ENCODE data around the gene PHYHD1.
A peak's percentile ranks its signal among the peaks of the same experiment; 100 is the strongest.
"Not testable (repeated sequence)": the region's sequence is repeated elsewhere in the genome, so short reads cannot be mapped to it uniquely, and the experiment has no call there.

Gene PHYHD1

DNA sequence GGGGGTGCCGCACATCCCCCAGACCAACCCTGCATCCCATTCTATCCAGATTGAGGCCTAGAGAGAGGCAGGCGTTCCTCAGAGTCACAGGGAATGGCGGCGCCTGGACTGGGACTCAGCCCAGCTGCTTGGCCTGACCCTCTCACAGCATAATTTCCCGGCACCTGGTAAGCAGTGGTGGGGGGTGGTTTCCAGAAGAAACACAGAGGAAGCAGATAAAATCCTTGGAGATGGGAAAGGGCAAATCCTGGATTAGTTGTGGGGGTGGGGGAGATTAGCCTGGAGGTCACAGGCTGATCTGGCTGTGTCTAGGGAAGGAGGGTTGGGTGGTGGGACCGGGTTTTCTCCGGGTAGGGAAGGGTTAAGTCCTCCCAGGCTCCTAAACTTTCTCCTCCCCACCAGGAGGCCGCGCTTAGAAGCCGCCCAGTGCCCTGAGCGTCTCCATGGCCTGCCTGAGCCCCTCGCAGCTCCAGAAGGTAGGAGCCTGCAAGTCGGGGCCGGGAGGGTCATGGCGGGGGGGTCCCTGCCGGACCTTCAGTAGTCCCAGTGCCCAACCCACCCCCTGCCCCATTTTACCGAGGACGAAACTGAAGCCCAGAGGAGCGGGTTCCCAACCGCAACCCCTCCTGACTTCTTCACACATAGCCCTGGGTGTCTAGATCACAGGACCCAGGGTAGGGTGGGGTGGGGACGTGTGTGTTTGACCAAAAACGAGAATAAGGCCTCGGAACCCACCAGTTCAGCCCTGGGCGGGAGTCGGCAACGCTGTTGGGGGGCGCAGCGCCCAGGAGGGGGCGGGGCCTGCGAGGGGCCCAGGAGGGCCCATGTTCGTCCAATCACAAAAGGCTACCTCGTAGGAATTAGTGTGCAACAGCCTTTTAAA, 1.3 kb downstream of the PHYHD1 start:
- DNase-seq (ENCODE audit: low spot score), result no peak

DNA sequence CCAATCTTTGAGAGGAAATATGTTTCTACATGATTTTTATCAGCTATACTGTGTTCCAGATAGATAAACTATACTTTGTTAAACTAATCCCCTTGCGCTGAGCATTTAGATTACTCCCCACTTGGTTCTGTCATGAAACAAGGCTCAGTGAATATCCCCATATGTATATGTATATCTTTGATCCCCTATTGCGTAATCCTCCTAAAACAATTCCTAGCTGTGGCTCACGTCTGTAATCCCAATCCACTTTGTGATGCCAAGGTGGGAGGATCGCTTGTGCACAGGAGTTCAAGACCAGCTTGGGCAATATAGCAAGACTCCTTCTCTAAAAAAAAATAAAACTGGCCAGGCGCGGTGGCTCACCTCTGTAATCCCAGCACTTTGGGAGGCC, 2.7 kb downstream of the PHYHD1 start:
- no peak for DNase-seq (ENCODE audit: low spot score)

DNA sequence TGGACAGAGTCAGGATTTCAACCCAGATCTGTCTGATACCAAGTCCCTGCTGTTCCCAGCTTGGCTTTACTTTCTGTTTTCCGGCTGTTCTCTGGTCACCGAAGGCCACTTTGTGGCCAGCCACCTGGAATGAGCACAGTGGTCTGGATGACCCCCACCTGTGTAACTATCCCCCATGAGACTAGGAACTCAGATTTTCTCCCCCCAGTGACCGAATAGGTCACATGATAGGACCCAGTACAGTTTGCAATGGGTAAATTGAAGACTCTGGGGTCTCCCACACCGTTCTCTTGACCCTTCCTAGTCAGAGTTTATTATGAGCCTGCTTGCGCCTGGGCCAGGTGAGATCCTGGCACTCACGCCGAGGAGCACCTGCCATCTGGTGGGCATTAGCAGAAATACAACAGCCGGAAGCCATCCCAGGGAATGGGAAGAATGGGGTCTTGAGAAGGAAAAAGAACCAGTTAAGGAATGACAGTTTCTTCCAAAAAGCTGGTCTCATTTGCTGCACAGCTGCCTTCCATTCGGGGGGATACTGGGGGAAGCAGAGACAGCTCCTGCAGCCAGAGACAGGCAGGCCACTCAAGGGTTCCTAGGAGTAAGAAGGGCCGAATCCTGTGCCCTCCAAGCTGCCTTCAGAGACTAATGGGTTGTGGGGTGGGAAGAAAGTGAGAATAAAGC, 7.1 kb downstream of the PHYHD1 start:
- DNase-seq (ENCODE audit: low spot score), result no peak

DNA sequence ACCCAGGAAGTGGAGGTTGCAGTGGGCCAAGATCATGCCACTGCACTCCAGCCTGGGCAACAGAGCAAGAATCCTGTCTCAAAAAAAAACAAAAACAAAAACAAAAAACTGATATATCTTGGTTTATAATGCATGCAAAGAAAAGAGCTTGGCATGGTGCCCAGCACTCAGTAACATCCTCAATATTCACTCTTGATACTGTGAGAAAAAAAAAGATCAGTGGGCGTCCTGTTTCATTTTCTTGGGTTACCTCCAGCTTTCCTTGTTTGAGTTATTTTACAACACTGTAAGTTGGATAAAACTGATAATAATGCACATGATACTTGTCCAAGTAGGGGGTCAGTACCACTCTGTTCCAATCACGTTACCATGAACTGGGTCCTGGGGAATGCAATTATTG, 7.8 kb downstream of the PHYHD1 start:
- DNase-seq (ENCODE audit: low spot score), result no peak

DNA sequence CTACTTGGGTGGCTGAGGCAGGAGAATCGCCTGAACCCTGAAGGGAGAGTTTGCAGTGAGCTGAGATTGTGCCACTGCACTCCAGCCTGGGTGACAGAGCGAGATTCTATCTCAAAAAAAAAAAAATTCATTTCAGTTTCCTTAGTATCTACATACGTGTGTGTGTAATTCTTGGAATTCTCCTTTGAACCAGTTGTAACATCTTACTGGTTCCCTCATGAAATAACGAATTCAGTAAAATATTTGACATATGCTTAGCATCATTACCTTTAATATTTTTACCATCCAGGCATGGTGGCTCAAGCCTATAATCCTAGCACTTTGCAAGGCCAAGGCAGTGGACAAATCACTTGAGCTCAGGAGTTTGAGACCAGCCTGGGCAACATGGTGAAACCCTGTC, 8.8 kb downstream of the PHYHD1 start:
- DNase-seq (ENCODE audit: low spot score), result no peak

DNA sequence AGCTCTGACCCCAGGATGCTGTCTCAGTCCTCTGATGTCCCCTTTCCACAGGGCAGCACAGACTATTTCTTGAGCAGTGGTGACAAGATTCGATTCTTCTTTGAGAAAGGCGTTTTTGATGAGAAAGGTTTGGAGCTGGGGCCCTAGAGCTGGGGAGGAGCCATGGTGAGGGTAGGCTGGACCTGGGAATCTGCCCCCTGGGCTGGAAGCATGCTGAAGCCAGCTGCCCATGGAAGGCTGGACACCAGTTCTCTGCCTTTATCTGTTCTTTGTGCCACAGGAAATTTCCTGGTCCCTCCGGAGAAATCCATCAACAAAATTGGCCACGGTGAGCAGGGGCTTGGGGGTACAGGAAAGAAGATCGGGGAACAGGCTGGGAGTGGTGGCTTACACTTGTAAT, 12.9 kb downstream of the PHYHD1 start:
- no peak for DNase-seq (ENCODE audit: low spot score)

DNA sequence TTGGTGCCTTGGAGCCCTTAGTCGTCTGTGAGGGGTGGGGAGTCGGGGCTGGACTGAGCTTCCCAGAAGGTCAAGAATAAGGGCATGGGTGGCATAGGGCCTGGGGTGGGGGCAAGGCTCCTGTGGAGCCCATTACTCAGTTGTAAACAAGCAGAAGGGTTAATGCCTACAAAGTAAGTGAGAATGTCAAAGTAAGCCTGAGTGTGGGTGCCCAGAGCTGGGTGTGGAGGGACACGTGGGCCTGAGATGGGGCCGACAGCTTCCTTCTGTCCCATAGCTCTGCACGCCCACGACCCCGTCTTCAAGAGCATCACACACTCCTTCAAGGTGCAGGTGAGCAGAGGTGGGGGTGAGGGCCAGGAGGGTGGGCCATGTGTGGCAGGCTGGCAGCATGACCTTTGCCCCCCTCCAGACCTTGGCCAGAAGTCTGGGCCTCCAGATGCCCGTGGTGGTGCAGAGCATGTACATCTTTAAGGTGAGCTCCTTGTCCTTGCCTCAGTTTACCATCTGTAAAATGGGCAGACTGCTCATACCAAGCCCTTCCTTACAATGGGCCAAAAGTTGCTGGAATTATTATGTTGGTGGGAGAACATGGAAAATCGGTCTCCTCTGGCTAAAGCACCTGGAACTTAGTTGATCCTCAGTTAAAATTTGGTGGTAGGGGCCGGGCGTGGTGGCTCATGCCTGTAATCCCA, 15.5 kb downstream of the PHYHD1 start:
- DNase-seq (ENCODE audit: low spot score), result no peak

DNA sequence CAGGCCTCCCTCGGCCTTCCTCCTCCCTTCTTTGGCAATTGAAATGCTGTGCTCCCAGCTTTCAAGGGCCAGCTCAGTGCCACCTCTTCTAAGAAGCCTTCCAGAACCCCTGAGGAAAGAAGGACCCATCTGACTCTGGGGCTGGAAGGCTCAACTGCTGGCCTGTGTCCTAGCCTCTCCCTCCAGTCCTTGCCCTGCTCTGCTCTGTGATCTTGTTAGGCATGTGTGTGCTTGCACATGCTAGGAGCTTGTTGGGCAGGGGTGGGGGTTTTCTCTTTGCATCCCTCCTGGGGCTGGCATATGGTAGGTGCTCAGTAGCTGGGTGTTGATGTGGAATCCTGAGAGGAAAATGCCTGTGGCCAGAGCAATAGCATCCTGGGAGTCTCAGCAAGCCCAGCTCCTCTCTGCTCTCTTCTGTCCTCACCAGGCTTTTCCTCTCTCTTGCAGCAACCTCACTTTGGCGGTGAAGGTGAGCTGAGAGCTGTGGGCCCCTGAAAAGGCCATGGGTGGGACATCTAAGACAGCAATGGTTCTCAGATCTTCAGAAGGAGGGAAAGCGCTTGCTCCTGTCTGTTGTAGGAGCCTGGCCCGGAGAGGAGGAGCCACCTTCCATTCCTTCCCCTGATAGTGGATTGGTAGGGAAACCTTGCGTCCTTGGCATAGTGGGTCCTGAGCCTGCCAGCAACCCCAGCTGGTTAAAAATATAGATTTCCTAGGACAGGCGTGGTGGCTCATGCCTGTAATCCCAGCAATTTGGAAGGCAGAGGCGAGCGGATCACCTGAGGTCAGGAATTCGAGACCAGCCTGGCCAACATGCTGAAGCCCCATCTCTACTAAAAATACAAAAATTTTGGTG, 16.8 kb downstream of the PHYHD1 start:
- no peak for DNase-seq (ENCODE audit: low spot score)

DNA sequence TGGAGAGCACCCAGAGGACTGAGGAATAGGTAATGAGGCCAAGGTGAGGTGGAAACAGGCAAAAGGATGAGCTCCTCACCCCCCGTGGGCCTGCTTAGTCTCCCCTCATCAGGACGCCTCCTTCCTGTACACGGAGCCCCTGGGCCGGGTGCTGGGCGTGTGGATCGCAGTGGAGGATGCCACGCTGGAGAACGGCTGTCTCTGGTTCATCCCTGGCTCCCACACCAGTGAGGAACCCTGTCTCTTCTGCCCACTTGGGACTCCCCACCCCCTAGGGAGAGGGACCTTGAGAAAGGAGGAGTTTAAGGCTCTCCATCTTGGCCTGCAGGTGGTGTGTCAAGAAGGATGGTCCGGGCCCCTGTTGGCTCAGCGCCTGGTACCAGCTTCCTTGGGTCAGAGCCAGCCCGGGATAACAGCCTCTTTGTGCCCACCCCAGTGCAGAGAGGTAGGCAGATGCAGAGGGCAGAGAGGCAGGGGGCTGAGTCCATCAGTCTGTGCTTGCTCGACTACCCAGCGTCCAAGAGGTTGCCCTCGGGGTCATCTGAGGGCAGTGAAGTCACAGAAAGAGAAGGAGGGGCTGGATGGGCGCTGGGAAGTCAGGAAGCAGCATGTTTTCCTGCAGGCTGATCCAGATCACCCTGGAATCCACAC, 19.6 kb downstream of the PHYHD1 start:
- DNase-seq (ENCODE audit: low spot score), result no peak

DNA sequence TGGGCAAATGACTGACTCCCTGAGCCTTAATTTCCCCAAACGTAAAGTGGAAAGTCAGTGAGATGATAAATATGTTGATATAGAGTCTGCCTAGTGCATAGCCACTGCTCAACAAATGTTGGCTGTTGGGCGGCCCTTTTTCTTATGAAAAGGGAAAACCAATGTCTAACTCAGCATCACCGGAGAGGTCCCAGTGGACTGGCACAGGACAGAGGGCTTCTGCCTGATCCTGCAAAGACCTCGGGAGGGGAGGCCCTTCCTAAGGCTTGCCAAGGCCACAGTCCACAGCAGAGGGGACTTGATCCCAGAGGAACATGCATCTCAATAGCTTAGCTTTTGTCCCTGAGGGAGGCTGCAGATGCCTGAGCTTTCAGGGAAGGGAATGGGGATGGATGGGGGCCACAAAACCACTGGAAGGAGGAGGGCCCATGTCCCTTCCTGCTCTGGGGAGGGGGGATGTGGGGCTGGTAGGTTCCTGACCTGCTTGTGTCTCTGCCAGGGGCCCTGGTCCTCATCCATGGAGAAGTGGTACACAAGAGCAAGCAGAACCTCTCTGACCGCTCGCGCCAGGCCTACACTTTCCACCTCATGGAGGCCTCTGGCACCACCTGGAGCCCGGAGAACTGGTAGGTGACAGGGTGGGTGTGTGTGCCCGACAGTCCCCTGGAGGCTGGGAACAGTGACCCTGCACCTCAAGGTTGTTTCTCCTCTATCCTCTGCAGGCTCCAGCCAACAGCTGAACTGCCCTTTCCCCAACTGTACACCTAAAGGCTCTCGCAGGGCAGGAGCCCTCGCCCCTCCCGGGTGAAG, 20.4 kb downstream of the PHYHD1 start:
- no peak for DNase-seq (ENCODE audit: low spot score)

DNA sequence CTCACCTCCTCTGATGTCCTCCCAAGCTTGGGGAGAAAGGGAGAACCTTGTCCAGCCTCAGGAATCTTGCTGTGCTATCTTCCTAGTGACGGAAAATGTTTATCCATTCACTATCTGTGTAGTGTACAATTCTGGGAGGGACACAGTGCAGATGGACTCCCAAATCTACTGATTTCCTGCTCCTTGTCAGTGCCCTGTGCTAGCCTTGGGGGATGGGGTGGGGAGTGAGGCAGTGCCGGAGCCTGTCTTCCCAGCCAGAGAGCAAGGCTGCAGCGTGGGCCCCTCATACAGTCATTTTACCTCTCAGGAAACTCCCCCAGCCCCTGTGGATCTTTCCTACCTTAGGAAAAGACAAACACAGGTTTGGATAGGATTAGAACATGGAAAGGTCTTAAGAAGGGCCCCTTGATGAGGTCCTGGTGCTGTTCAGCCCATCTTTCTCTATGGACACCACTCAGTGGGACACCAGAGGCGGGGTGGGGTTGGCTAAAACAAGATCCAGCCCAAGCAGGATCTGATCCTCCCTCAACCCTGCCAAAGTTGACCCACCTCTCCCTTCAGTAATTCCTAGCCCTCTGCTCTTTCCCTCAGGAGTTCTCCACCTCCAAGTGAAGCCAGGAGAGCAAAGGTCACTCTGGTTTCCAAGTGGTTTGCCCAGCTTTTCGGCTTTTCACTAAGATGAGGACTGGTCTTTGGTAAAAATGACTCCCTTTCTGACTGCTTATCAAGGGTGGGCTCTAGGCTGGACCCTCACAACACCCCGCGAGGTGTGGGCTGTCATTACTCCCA, 23.2 kb downstream of the PHYHD1 start:
- DNase-seq (ENCODE audit: low spot score), result no peak

DNA sequence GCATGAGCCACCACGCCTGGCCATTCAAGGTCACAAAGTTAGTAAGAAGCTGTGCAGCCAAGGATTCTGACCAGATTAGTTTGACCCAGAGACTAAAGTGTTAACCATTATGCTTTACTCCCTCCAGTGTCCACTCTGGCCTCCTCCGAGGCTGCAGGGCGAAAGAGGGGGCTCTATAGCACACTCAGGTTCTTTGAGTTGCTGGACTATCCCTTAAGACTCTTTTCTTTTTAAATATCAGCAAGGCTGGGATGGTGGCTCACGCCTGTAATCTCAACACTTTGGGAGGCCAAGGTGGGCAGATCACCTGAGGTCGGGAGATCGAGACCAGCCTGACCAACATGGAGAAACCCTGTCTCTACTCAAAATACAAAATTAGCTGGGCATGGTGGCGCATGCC, 24.2 kb downstream of the PHYHD1 start:
- not testable (repeated sequence) for DNase-seq (ENCODE audit: low spot score)

DNA sequence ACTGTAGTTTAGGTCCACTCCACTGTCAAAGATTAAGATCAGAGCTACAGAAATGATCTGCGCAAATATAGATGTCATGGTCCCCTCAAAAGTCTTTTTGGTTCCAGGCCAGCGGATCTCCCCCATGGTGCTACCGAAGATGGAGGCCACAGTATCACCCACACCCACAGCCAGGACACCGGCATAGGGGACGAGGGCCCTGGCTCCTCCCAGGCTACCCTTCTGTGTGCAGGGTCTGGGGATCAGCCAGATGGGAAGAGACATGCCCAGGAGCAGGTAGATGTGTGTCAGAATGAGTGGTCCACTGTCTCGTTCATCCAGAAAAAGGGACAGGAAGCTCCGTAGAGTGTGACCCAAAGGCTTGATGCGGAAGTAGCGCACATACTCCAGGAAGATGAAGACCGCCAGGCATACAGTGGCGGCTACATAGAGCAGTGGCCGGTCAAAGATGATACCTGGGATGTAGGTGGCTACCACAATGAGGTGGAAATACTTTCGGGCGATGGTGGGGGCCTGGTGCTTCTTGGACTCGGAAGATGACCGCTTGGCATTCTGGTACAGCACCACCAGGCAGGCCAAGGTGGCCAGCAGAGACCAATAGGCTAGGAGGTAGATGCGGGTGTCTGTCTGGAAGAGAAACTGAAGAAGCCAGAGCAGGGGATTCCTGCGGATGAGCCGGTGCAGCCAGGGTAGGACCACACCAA, 25.2 kb downstream of the PHYHD1 start:
- DNase-seq (ENCODE audit: low spot score), result no peak

DNA sequence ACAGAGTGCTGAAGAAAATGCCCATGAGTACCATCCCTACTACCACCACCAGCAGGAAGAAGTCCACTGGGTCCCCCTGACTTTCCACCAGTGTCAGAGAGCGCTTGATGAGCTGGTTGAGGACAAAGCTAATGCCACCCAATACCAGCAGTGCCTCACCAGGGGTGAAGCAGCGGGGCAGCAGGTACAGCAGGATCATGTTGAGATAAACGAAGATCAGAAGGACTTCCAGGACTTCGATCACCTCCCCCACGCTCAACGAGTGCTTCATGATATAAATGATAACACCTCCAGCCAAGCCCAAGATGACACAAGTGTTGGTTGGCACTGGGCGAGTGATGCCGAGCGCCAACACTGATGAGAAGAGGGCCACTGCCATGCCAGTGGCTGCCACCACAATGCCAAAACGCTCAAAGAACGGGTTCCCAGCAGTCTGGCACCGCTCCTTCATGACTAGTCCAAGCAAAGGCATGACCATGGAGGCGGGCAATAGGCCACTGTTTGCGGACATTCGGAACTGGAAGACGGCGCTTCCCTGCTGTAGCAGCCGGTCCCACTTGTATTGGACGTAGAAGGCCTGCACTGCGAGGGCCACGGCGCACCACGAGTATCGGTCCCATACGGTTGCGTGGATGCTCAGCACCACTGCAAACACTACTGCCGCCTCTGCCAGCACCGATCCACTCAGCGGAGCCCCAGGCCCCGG, 25.9 kb downstream of the PHYHD1 start:
- no peak for DNase-seq (ENCODE audit: low spot score)

DNA sequence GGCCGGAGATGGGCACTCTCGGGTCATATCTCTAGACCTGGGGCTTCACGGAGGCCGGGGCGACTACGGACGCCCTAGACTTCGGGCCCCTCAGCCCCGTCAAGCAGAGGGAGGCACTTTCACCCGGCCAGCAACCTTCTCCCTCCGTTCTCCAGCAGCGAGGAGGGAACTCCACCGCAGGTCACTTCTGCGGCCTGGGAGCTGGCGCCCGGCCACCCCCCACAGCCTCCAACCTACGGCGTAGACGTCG, 26.4 kb downstream of the PHYHD1 start:
- DNase-seq (ENCODE audit: low spot score), result no peak

DNA sequence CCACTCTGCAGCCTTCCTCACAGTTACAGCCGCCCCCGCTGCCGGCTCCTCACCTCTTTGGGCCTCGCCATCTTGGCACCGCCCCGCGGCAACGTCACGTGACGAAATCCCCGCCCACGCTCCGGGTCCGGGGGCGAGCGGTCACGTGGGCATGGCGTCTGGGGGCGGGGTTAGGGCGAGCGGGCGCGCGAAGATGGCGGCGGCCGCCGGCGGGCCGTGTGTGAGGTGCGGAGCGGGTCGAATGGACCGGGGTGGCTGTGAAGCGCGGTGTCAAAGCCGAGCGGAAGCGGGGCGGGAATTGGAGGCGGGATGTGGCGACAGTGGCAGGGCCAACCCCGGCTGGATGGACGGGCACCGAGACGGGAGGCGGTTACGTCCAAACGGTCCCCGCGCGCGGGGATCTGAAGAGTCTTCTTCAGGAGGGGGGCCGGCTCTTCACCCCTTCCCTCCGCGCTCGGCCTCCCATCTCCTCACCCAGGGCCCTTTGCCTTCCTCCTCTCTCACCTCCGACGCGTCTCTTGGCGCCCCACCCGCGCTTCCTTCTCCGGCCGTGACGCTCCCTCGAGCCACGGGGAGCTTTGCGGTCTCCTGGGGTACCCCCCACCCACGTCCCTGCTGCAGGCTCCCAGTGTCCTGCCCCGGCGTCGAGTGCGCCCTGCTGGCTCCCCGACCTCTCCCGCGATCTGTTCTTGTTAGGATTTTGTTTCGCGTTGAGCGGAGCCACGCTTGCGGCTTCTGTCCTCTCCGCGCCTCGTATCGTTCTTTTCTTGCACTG, 26.9 kb downstream of the PHYHD1 start, which contains the start of the genes DOLK and NUP188:
TSS of gene DOLK (minus strand) at position 77 of the 775 bp plus-strand sequence. CDS start 300 bp downstream, outside the sequence.
TSS of gene NUP188 (plus strand) at position 173 of the 775 bp plus-strand sequence. CDS start at position 194, 21 bp downstream.
- peak; percentile 91 for DNase-seq (ENCODE audit: low spot score)

DNA sequence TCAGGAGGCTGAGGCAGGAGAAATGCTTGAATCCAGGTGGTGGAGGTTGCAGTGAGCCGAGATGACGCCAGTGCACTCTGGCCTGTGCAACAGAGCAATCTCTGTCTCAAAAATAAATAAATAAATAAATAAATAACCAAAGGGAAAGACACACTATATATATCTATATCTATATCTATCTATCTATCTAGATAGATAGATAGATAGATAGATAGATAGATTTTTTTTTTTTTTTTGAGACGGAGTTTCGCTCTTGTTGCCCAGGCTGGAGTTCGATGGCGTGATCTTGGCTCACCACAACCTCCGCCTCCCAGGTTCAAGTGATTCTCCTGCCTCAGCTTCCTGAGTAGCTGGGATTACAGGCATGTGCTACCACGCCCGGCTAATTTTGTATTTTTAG, 40.6 kb downstream of the PHYHD1 start:
- not testable (repeated sequence) for DNase-seq (ENCODE audit: low spot score)

DNA sequence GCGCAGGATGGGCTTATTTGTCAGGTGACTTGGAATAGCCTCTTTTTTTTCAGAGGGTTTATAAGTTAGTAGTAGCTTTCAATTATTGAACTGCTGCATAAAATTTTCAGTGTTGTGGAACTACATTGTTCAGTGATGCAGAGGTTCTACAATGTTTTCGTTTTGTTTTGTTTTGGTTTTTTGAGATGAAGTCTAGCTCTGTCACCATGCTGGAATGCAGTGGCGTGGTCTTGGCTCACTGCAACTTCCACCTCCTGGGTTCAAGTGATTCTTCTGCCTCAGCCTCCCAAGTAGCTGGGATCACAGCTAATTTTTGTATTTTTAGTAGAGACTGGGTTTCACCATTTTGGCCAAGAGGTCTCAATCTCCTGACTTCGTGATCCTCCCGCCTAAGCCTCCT, 48.7 kb downstream of the PHYHD1 start:
- DNase-seq (ENCODE audit: low spot score), result no peak
